Measurements from ENCODE around the gene CNTF. TPM values are rescaled to one million over a fixed set of nuclear protein-coding genes. Genes with fewer than 3 reads are reported as not detected.

The CNTF gene
- total and polyA plus RNA-seq, 12 donors = 0.16 to 3.0 (median 0.84) TPM

GRCh38 chr11:58575377-58576020, 47.0 kb upstream of the CNTF start, which contains the start of gene LPXN:
Gene LPXN (minus strand): TSS chr11:58575856. CDS start chr11:58575772, 84 bp downstream.
- peak in 4 of 7 donors; percentile 15 to 45 (median 28) for DNase-seq
- peak within 1 kb of the TSS; percentile 63 to 100 (median 99) for H3K27ac ChIP-seq
- H3K4me3 ChIP-seq = peak within 1 kb of the TSS in 1 of 4 donors; percentile 29
- intact Hi-C loops (cut with DNase I) = no loop called here
- TF ChIP-seq CTCF (IDR thresholded peaks at IDR 0.05) (no peak), POLR2A (IDR thresholded peaks at IDR 0.05) (no peak)
- no peaks in the 10 kb centered on the region for H3K27me3 ChIP-seq
- H3K9me3 ChIP-seq (replicated peaks in 1 of 3) = no peaks in the 10 kb centered on the region
- peaks cover 10 to 52% of the 10 kb centered on the region in 2 donors for H3K4me1 ChIP-seq (replicated peaks in 1 of 2)
- WGBS, 4 donors = 60 to 63% (median 61%) methylated on average over 6 of the region's 6 CpGs
- no peaks in the 10 kb centered on the region for H3K36me3 ChIP-seq (replicated peaks in 1 of 2)

GRCh38 chr11:58576887-58577471, 45.5 kb upstream of the CNTF start:
- no peaks in the 10 kb centered on the region for H3K27me3 ChIP-seq
- H3K27ac ChIP-seq = peak overlapping the region; percentile 94 to 100 (median 99)
- peak overlapping the region; percentile 30 to 84 (median 58) for H3K4me3 ChIP-seq
- peaks cover 16 to 67% of the 10 kb centered on the region in 2 donors for H3K4me1 ChIP-seq (replicated peaks in 1 of 2)
- no peaks in the 10 kb centered on the region for H3K9me3 ChIP-seq (replicated peaks in 1 of 3)
- no peaks in the 10 kb centered on the region for H3K36me3 ChIP-seq (replicated peaks in 1 of 2)
- 22 to 27% (median 25%) methylated on average over 4 of the region's 4 CpGs for WGBS, 4 donors
- peak in 1 of 7 donors; percentile 24 for DNase-seq
- intact Hi-C loops (cut with DNase I) = no loop called here
- TF ChIP-seq CTCF (IDR thresholded peaks at IDR 0.05) = peak; percentile 18 to 67 (median 53)
- no peak for TF ChIP-seq POLR2A (IDR thresholded peaks at IDR 0.05)

GRCh38 chr11:58577555-58578135, 44.8 kb upstream of the CNTF start:
- peaks cover 18 to 73% of the 10 kb centered on the region in 2 donors for H3K4me1 ChIP-seq (replicated peaks in 1 of 2)
- no peak for TF ChIP-seq CTCF (IDR thresholded peaks at IDR 0.05)
- TF ChIP-seq POLR2A (IDR thresholded peaks at IDR 0.05) = peak; percentile 45 to 60
- H3K27ac ChIP-seq = peak overlapping the region; percentile 94 to 100 (median 99)
- no peaks in the 10 kb centered on the region for H3K27me3 ChIP-seq
- peak overlapping the region; percentile 30 to 84 (median 58) for H3K4me3 ChIP-seq
- H3K9me3 ChIP-seq (replicated peaks in 1 of 3) = no peaks in the 10 kb centered on the region
- 0 to 1% (median 0%) methylated on average over 13 to 21 of the region's 21 CpGs for WGBS, 4 donors
- DNase-seq = peak; percentile 58 to 84 (median 66)
- no peaks in the 10 kb centered on the region for H3K36me3 ChIP-seq (replicated peaks in 1 of 2)
- intact Hi-C loops (cut with DNase I) = no loop called here

- Histone ChIP-seq H3K4me1 (replicated peaks in 1 of 2) (peaks cover 23 to 73% of the 10 kb centered on the region in 2 donors), H3K4me3 (peak overlapping the region; percentile 76 to 98 (median 90)), H3K27me3 (no peaks in the 10 kb centered on the region), H3K9me3 (replicated peaks in 1 of 3) (no peaks in the 10 kb centered on the region), H3K36me3 (replicated peaks in 1 of 2) (no peaks in the 10 kb centered on the region), H3K27ac (peak overlapping the region; percentile 94 to 100 (median 99))
- peak; percentile 95 to 98 (median 96) for DNase-seq
- intact Hi-C loops (cut with DNase I) = no loop called here
- WGBS, 4 donors = 0 to 1% (median 0%) methylated on average over 33 of the region's 33 CpGs
- TF ChIP-seq CTCF (IDR thresholded peaks at IDR 0.05) (no peak), POLR2A (IDR thresholded peaks at IDR 0.05) (no peak)
Measured at GRCh38 chr11:58578136-58578634, 44.3 kb upstream of the CNTF start.
